HL-60 (cell line): ENCODE measurements around the gene GSDMA.

Experiments used
- DNase-seq, 2 experiments: peaks; one replicate each; pipeline ENCODE4 v3.0.0-alpha.2; 2010 to 2020; ENCODE audit warnings: low read depth in 1 of 2, low spot score in 1 of 2
- H3K27ac ChIP-seq: fragments of 250-450 bp; sonication (Bioruptor Pico); replicated peaks from 2 replicates; pipeline ENCODE4 v1.5.1; 2020; ENCODE audit warnings: mild to moderate bottlenecking, moderate library complexity
- H3K27me3 ChIP-seq: fragments of 250-450 bp; sonication (Bioruptor Pico); 2 replicates; pipeline ENCODE4 v1.5.1; 2021; ENCODE audit warnings: mild to moderate bottlenecking, moderate library complexity; ENCODE audit not compliant: insufficient read depth, poor library complexity, severe bottlenecking
- H3K4me3 ChIP-seq: replicated peaks from 2 replicates; pipeline ENCODE4 v1.5.1; 2011; ENCODE audit warnings: mild to moderate bottlenecking, control low read depth, low read length; ENCODE audit not compliant: insufficient read depth
- GABPA ChIP-seq: IDR thresholded peaks from 2 replicates; pipeline ENCODE4 v1.6.1; 2012; ENCODE audit warnings: low read depth
- POLR2AphosphoS5 ChIP-seq: IDR thresholded peaks from 2 replicates; pipeline ENCODE4 v1.6.1; 2012; ENCODE audit warnings: low read depth
- SPI1 ChIP-seq: IDR thresholded peaks from 2 replicates; pipeline ENCODE4 v1.6.1; 2012; ENCODE audit warnings: low read depth, mild to moderate bottlenecking, borderline replicate concordance
- TF ChIP-seq, protein P1 (sequence below): IDR thresholded peaks from 2 replicates; pipeline ENCODE4 v1.6.1; 2012; ENCODE audit warnings: low read depth; ENCODE audit not compliant: insufficient replicate concordance
- TF ChIP-seq, protein P2 (sequence below): IDR thresholded peaks from one replicate; pipeline ENCODE4 v1.5.1; 2011; ENCODE audit warnings: low read length, control low read depth, inconsistent platforms; ENCODE audit not compliant: insufficient read depth

GSDMA gene

DNA sequence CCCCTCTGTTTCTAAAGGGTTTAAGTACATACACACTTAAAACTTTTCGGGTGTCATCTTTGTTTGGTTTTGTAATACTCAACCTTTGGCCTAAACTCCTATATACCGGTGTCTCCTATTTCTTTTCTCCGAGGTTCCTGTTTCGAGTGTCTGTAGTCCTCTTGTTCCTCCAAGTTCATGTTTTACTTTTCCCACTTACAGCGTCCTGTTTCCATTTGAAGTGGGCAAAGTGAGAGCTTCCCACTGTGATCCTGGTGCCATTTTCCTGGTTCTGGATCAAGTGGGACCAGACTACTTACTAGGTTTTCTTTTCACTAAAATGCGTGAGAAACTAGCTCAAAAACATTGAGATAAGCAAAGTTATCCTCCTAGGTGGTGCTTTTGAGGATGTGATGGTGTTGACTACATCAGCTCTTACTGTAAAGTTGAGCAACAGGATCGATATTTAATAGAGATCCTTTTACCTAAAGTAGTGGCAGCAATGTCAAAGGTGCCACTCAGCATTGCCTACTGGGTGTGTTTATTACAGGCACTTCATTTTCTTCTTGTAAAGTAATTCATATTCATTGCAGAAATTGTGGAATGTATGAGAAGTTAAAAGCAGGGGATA lies 19.1 kb downstream of the GSDMA start:
- H3K27me3 ChIP-seq: no peaks in the 10 kb centered on the region
- peak overlapping the region; percentile 91 for H3K4me3 ChIP-seq
- no peak for TF ChIP-seq POLR2AphosphoS5
- TF ChIP-seq SPI1: no peak
- TF ChIP-seq, protein P1, sequence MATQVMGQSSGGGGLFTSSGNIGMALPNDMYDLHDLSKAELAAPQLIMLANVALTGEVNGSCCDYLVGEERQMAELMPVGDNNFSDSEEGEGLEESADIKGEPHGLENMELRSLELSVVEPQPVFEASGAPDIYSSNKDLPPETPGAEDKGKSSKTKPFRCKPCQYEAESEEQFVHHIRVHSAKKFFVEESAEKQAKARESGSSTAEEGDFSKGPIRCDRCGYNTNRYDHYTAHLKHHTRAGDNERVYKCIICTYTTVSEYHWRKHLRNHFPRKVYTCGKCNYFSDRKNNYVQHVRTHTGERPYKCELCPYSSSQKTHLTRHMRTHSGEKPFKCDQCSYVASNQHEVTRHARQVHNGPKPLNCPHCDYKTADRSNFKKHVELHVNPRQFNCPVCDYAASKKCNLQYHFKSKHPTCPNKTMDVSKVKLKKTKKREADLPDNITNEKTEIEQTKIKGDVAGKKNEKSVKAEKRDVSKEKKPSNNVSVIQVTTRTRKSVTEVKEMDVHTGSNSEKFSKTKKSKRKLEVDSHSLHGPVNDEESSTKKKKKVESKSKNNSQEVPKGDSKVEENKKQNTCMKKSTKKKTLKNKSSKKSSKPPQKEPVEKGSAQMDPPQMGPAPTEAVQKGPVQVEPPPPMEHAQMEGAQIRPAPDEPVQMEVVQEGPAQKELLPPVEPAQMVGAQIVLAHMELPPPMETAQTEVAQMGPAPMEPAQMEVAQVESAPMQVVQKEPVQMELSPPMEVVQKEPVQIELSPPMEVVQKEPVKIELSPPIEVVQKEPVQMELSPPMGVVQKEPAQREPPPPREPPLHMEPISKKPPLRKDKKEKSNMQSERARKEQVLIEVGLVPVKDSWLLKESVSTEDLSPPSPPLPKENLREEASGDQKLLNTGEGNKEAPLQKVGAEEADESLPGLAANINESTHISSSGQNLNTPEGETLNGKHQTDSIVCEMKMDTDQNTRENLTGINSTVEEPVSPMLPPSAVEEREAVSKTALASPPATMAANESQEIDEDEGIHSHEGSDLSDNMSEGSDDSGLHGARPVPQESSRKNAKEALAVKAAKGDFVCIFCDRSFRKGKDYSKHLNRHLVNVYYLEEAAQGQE: no peak
- peak overlapping the region; percentile 88 for H3K27ac ChIP-seq
- no peak for DNase-seq

DNA sequence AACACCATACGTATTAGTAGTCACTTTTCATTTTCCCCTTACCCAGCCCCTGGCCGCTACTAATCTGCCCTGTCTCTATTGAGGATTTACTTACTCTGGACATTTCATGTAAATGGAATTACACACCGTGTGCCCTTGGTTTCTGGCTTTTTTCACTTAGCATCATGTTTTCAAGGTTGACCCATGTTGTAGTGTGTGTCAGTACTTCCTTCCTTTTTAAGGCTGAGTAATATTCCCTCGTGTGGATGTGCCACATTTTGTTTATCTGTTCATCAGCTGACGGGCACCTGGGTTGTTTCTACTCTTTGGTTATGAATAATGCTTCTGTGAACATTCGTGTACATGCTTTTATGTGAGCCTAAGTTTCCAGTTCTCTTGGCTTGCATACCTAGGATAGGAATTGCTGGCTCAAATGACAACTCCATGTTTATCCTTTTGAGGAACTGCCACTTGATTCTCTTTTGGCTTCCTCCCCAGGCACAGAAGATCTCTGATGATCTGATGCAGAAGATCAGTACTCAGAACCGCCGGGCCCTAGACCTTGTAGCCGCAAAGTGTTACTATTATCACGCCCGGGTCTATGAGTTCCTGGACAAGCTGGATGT lies 25.5 kb downstream of the GSDMA start:
- Histone ChIP-seq H3K27me3 (no peaks in the 10 kb centered on the region), H3K4me3 (no peak overlapping the region), H3K27ac (no peak overlapping the region)
- no peak for DNase-seq
- TF ChIP-seq POLR2AphosphoS5 (no peak), SPI1 (no peak), GABPA (no peak)
- TF ChIP-seq, protein P1: no peak
- TF ChIP-seq, protein P2, sequence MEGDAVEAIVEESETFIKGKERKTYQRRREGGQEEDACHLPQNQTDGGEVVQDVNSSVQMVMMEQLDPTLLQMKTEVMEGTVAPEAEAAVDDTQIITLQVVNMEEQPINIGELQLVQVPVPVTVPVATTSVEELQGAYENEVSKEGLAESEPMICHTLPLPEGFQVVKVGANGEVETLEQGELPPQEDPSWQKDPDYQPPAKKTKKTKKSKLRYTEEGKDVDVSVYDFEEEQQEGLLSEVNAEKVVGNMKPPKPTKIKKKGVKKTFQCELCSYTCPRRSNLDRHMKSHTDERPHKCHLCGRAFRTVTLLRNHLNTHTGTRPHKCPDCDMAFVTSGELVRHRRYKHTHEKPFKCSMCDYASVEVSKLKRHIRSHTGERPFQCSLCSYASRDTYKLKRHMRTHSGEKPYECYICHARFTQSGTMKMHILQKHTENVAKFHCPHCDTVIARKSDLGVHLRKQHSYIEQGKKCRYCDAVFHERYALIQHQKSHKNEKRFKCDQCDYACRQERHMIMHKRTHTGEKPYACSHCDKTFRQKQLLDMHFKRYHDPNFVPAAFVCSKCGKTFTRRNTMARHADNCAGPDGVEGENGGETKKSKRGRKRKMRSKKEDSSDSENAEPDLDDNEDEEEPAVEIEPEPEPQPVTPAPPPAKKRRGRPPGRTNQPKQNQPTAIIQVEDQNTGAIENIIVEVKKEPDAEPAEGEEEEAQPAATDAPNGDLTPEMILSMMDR: no peak

DNA sequence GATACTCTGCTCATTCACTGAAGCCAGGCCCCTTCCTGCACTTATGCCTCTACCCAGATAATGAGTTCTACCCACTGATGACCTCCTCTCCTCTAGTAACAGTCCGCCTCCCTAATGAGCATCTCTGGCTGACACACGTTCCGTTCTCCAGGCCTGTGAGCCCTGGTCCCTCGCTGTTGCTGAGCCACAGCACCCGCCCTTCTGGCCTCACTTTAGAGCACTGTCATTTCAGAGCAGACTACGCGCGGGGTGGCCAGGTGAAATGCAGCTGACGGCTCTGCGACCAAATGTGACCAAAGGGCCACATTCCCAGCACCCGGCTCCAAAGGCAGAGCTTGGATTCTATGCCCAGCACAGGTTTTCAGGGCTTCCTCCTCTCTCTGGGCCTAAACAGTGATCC lies 31.6 kb downstream of the GSDMA start:
- Histone ChIP-seq H3K27ac (no peak overlapping the region), H3K4me3 (no peak overlapping the region), H3K27me3 (no peaks in the 10 kb centered on the region)
- no peak for DNase-seq
- no peak for TF ChIP-seq SPI1
- no peak for TF ChIP-seq POLR2AphosphoS5
- TF ChIP-seq GABPA: no peak
- TF ChIP-seq, protein P1: no peak
- TF ChIP-seq, protein P2: no peak
